Smooth muscle cell (in vitro differentiated cells): ENCODE data around the gene CYP2C9. TPM values are rescaled to one million over a fixed set of nuclear protein-coding genes. Genes with fewer than 3 reads are reported as not detected.

Experiments used
- DNase-seq: peaks from one replicate; lab custom pipeline; 2025; ENCODE audit not compliant: unreplicated experiment; lab: John Stamatoyannopoulos, UW
- H2AFZ ChIP-seq: fragments of 200-600 bp; sonication (generic); 2 replicates; pipeline ENCODE4 v1.6.0; 2016; ENCODE audit warnings: antibody characterized with exemption, low read depth, mild to moderate bottlenecking
- H3F3A ChIP-seq: fragments of 200-600 bp; sonication (generic); 2 replicates; pipeline ENCODE4 v1.6.0; 2017; ENCODE audit warnings: antibody characterized with exemption, low read depth
- H3K27ac ChIP-seq: fragments of 200-600 bp; sonication (generic); 2 replicates; pipeline ENCODE4 v1.5.1; 2016; ENCODE audit warnings: low read depth, mild to moderate bottlenecking
- H3K27me3 ChIP-seq: fragments of 200-600 bp; sonication (generic); 2 replicates; pipeline ENCODE4 v1.6.1; 2016; ENCODE audit warnings: low read depth, mild to moderate bottlenecking
- H3K36me3 ChIP-seq: fragments of 200-600 bp; sonication (generic); 2 replicates; pipeline ENCODE4 v1.5.1; 2016; ENCODE audit warnings: low read depth
- H3K4me1 ChIP-seq: fragments of 200-600 bp; sonication (generic); 2 replicates; pipeline ENCODE4 v1.5.1; 2016; ENCODE audit warnings: low read depth
- H3K4me2 ChIP-seq: fragments of 200-600 bp; sonication (generic); 2 replicates; pipeline ENCODE4 v1.6.0; 2016; ENCODE audit warnings: mild to moderate bottlenecking
- H3K4me3 ChIP-seq: fragments of 200-600 bp; sonication (generic); 2 replicates; pipeline ENCODE4 v1.5.1; 2016; ENCODE audit warnings: mild to moderate bottlenecking
- H3K79me2 ChIP-seq: fragments of 200-600 bp; sonication (generic); 2 replicates; pipeline ENCODE4 v1.6.0; 2016; ENCODE audit warnings: low read depth, mild to moderate bottlenecking
- H3K9ac ChIP-seq: fragments of 200-600 bp; sonication (generic); 2 replicates; pipeline ENCODE4 v1.6.0; 2016; ENCODE audit warnings: low read depth
- H3K9me3 ChIP-seq: fragments of 200-600 bp; sonication (generic); replicated peaks from 2 replicates; pipeline ENCODE4 v1.5.1; 2016; ENCODE audit warnings: low read depth
- H4K20me1 ChIP-seq: fragments of 200-600 bp; sonication (generic); 2 replicates; pipeline ENCODE4 v1.6.0; 2016; ENCODE audit warnings: low read depth
- CTCF ChIP-seq: fragments of 200-600 bp; sonication (generic); IDR thresholded peaks from 2 replicates; pipeline ENCODE4 v1.5.1; 2017; ENCODE audit warnings: borderline replicate concordance, mild to moderate bottlenecking, antibody characterized with exemption; ENCODE audit not compliant: insufficient read depth, poor library complexity, severe bottlenecking
- WGBS: methylation state at CpG from one replicate; pipeline ENCODE4 v1.1.7; 2016; ENCODE audit warnings: low lambda C conversion rate; 5-methylcytosine and 5-hydroxymethylcytosine counted together
- polyA plus RNA-seq: library from polyadenylated mRNA; unstranded; fragments of >200 nt; fragmentation: Nextera tagmentation; extraction: Ambion mirVana; gene quantifications from 2 replicates; pipeline ENCODE4 v1.2.1, GENCODE V29; 2016
- total RNA-seq: library from RNA; depleted of rRNA; stranded (reverse); fragments of >200 nt; gene quantifications from 2 replicates; pipeline ENCODE4 v1.2.3, GENCODE V29; 2014

Gene CYP2C9
- total and polyA plus RNA-seq, 2 experiments from 2014 or later = 0.10 to 1.3 TPM

GRCh38 chr10:94989192-94989591 is 50.7 kb downstream of the CYP2C9 start:
- H3K27me3 ChIP-seq = no peaks in the 10 kb centered on the region
- H3K4me2 ChIP-seq = no peak overlapping the region
- H3K36me3 ChIP-seq = no peaks in the 10 kb centered on the region
- no peaks in the 10 kb centered on the region for H4K20me1 ChIP-seq
- H3K27ac ChIP-seq = no peak overlapping the region
- no peak for TF ChIP-seq CTCF
- no peak overlapping the region for H2AFZ ChIP-seq
- peaks cover 5% of the 10 kb centered on the region for H3F3A ChIP-seq
- peaks cover 1% of the 10 kb centered on the region for H3K4me1 ChIP-seq
- no peaks in the 10 kb centered on the region for H3K79me2 ChIP-seq
- no peak overlapping the region for H3K9ac ChIP-seq
- H3K9me3 ChIP-seq = no peaks in the 10 kb centered on the region
- no peak overlapping the region for H3K4me3 ChIP-seq
- DNase-seq = no peak

GRCh38 chr10:94991243-94991888 is 52.9 kb downstream of the CYP2C9 start:
- WGBS = 92% methylated on average over 1 of the region's 1 CpG
- no peak for DNase-seq
- TF ChIP-seq CTCF = no peak

GRCh38 chr10:94992811-94993210 is 54.4 kb downstream of the CYP2C9 start:
- no peaks in the 10 kb centered on the region for H3K4me1 ChIP-seq
- H3K4me3 ChIP-seq = no peak overlapping the region
- no peak overlapping the region for H3K9ac ChIP-seq
- H4K20me1 ChIP-seq = no peaks in the 10 kb centered on the region
- WGBS = 4% methylated on average over 4 of the region's 4 CpGs
- H3K79me2 ChIP-seq = no peaks in the 10 kb centered on the region
- H3K4me2 ChIP-seq = no peak overlapping the region
- peaks cover 5% of the 10 kb centered on the region for H3F3A ChIP-seq
- no peaks in the 10 kb centered on the region for H3K36me3 ChIP-seq
- H3K27ac ChIP-seq = peak overlapping the region; percentile 90
- H2AFZ ChIP-seq = no peak overlapping the region
- DNase-seq = no peak
- no peaks in the 10 kb centered on the region for H3K9me3 ChIP-seq
- no peaks in the 10 kb centered on the region for H3K27me3 ChIP-seq
- TF ChIP-seq CTCF = no peak

More at GRCh38 chr10:94991243-94991888, 52.9 kb downstream of the CYP2C9 start:
- H4K20me1 ChIP-seq = no peaks in the 10 kb centered on the region
- no peak overlapping the region for H3K4me3 ChIP-seq
- no peaks in the 10 kb centered on the region for H3K79me2 ChIP-seq
- H3K9me3 ChIP-seq = no peaks in the 10 kb centered on the region
- no peaks in the 10 kb centered on the region for H3K27me3 ChIP-seq
- peak overlapping the region; percentile 90 for H3K27ac ChIP-seq
- no peak overlapping the region for H2AFZ ChIP-seq
- peaks cover 5% of the 10 kb centered on the region for H3F3A ChIP-seq
- H3K9ac ChIP-seq = peak overlapping the region; percentile 81
- H3K4me2 ChIP-seq = no peak overlapping the region
- no peaks in the 10 kb centered on the region for H3K4me1 ChIP-seq
- H3K36me3 ChIP-seq = no peaks in the 10 kb centered on the region

GRCh38 chr10:94997741-94998174 is 59.3 kb downstream of the CYP2C9 start:
- no peaks in the 10 kb centered on the region for H4K20me1 ChIP-seq
- H3K9me3 ChIP-seq = no peaks in the 10 kb centered on the region
- H2AFZ ChIP-seq = no peak overlapping the region
- no peaks in the 10 kb centered on the region for H3K27me3 ChIP-seq
- DNase-seq = no peak
- no peaks in the 10 kb centered on the region for H3K4me1 ChIP-seq
- H3K4me3 ChIP-seq = no peak overlapping the region
- 38% methylated on average over 6 of the region's 6 CpGs for WGBS
- no peak overlapping the region for H3K4me2 ChIP-seq
- peaks cover 5% of the 10 kb centered on the region for H3F3A ChIP-seq
- no peak overlapping the region for H3K27ac ChIP-seq
- no peaks in the 10 kb centered on the region for H3K36me3 ChIP-seq
- no peaks in the 10 kb centered on the region for H3K79me2 ChIP-seq
- no peak for TF ChIP-seq CTCF
- no peak overlapping the region for H3K9ac ChIP-seq
